Mesendoderm (in vitro differentiated cells): Measurements from ENCODE around the gene PDE6H. TPM values are rescaled to one million over a fixed set of nuclear protein-coding genes. Genes with fewer than 3 reads are reported as not detected.

Experiments
- DNase-seq: peaks from one replicate; pipeline ENCODE4 v3.0.0; 2013
- H2AK5ac ChIP-seq: 2 replicates; pipeline ENCODE4 v1.6.1; 2013; ENCODE audit warnings: low read length, inconsistent platforms
- H2BK120ac ChIP-seq: 2 replicates; pipeline ENCODE4 v1.6.1; 2013; ENCODE audit warnings: low read depth, mild to moderate bottlenecking, low read length, moderate library complexity, mixed read lengths
- H2BK15ac ChIP-seq: replicated peaks from 2 replicates; pipeline ENCODE4 v1.6.1; 2013; ENCODE audit warnings: low read depth, mild to moderate bottlenecking, moderate library complexity
- H2BK5ac ChIP-seq: 2 replicates; pipeline ENCODE4 v1.6.1; 2013; ENCODE audit warnings: low read length, inconsistent platforms
- H3K18ac ChIP-seq: 2 replicates; pipeline ENCODE4 v1.6.1; 2013; ENCODE audit warnings: mild to moderate bottlenecking, low read length, mixed read lengths
- H3K23ac ChIP-seq: one replicate; pipeline ENCODE4 v1.6.1; 2013; ENCODE audit warnings: low read length
- H3K27ac ChIP-seq: 2 replicates; pipeline ENCODE4 v1.5.1; 2013; ENCODE audit warnings: low read depth, mild to moderate bottlenecking, inconsistent platforms, low read length, moderate library complexity
- H3K27me3 ChIP-seq: 2 replicates; pipeline ENCODE4 v1.6.1; 2013; ENCODE audit warnings: low read length, control low read depth, mild to moderate bottlenecking, inconsistent platforms; ENCODE audit not compliant: insufficient read depth, poor library complexity
- H3K36me3 ChIP-seq: 2 replicates; pipeline ENCODE4 v1.6.1; 2013; ENCODE audit warnings: low read length, inconsistent platforms; ENCODE audit not compliant: control insufficient read depth, insufficient read depth
- H3K4ac ChIP-seq: one replicate; pipeline ENCODE4 v1.6.1; 2013; ENCODE audit warnings: low read depth, mild to moderate bottlenecking, low read length, moderate library complexity
- H3K4me1 ChIP-seq: 2 replicates; pipeline ENCODE4 v1.6.1; 2013; ENCODE audit warnings: low read depth, low read length, inconsistent platforms; ENCODE audit not compliant: control insufficient read depth
- H3K4me2 ChIP-seq: 2 replicates; pipeline ENCODE4 v1.6.1; 2013; ENCODE audit warnings: low read length
- H3K4me3 ChIP-seq: 2 replicates; pipeline ENCODE4 v1.5.1; 2013; ENCODE audit warnings: mild to moderate bottlenecking, low read length
- H3K56ac ChIP-seq: one replicate; pipeline ENCODE4 v1.6.1; 2013; ENCODE audit warnings: low read length
- H3K79me1 ChIP-seq: 2 replicates; pipeline ENCODE4 v1.6.1; 2013; ENCODE audit warnings: low read length, inconsistent platforms
- H3K79me2 ChIP-seq: 2 replicates; pipeline ENCODE4 v1.6.1; 2013; ENCODE audit warnings: mild to moderate bottlenecking, low read length; ENCODE audit not compliant: control insufficient read depth, insufficient read depth
- H3K9ac ChIP-seq: 2 replicates; pipeline ENCODE4 v1.6.1; 2013; ENCODE audit warnings: low read length, inconsistent platforms
- H4K5ac ChIP-seq: one replicate; pipeline ENCODE4 v1.6.1; 2013; ENCODE audit warnings: low read length
- H4K8ac ChIP-seq: one replicate; pipeline ENCODE4 v1.6.1; 2013; ENCODE audit warnings: low read depth, mild to moderate bottlenecking, control low read depth, low read length, moderate library complexity
- WGBS: extraction: QIAGEN DNeasy Blood & Tissue Kit; methylation state at CpG from one replicate; pipeline ENCODE4 v1.1.7; 2013; ENCODE audit warnings: low lambda C conversion rate, missing lambda C conversion rate; ENCODE audit not compliant: insufficient coverage; ENCODE audit errors: extremely low coverage; 5-methylcytosine and 5-hydroxymethylcytosine counted together
- polyA plus RNA-seq, 2 experiments: library from polyadenylated mRNA; stranded (reverse); fragments of 200-250 nt; gene quantifications; one replicate each; pipeline ENCODE4 v1.2.3, GENCODE V29; 2013

The PDE6H gene
- not detected for polyA plus RNA-seq (2013, experiment 1 of 2)
- not detected for polyA plus RNA-seq (2013, experiment 2 of 2)

GRCh38 chr12:14972816-14973215, at the start of gene PDE6H:
Gene PDE6H (plus strand): TSS chr12:14973042. CDS start chr12:14978013, 4,971 bp downstream.
- Histone ChIP-seq H3K27ac (no peak within 1 kb of the TSS), H2BK5ac (no peak within 1 kb of the TSS), H2BK15ac (no peak within 1 kb of the TSS), H3K79me2 (no peaks in the 10 kb centered on the region), H3K23ac (no peak within 1 kb of the TSS), H3K36me3 (no peaks in the 10 kb centered on the region), H4K8ac (no peak within 1 kb of the TSS), H3K56ac (no peak within 1 kb of the TSS), H2BK120ac (no peak within 1 kb of the TSS), H4K5ac (no peak within 1 kb of the TSS), H3K79me1 (no peaks in the 10 kb centered on the region), H2AK5ac (no peak within 1 kb of the TSS), H3K4me3 (no peak within 1 kb of the TSS), H3K9ac (no peak within 1 kb of the TSS), H3K18ac (no peak within 1 kb of the TSS), H3K4me2 (no peak within 1 kb of the TSS), H3K4me1 (no peaks in the 10 kb centered on the region), H3K4ac (no peak within 1 kb of the TSS), H3K27me3 (no peaks in the 10 kb centered on the region)
- no peak for DNase-seq
- no CpG with 5 or more reads among the region's 2 CpGs for WGBS

- H3K23ac ChIP-seq, result no peak overlapping the region
- H3K18ac ChIP-seq, result no peak overlapping the region
- H4K8ac ChIP-seq, result no peak overlapping the region
- no peak overlapping the region for H4K5ac ChIP-seq
- H3K79me1 ChIP-seq, result no peaks in the 10 kb centered on the region
- H3K4me1 ChIP-seq, result no peaks in the 10 kb centered on the region
- H3K27ac ChIP-seq, result no peak overlapping the region
- no peak overlapping the region for H2BK120ac ChIP-seq
- H3K4me2 ChIP-seq, result no peak overlapping the region
- no CpG with 5 or more reads among the region's 2 CpGs for WGBS
- H2AK5ac ChIP-seq, result no peak overlapping the region
- H2BK5ac ChIP-seq, result no peak overlapping the region
- H2BK15ac ChIP-seq, result no peak overlapping the region
- H3K4me3 ChIP-seq, result no peak overlapping the region
- H3K56ac ChIP-seq, result no peak overlapping the region
- DNase-seq, result no peak
- no peak overlapping the region for H3K9ac ChIP-seq
- no peaks in the 10 kb centered on the region for H3K36me3 ChIP-seq
- H3K79me2 ChIP-seq, result no peaks in the 10 kb centered on the region
- H3K27me3 ChIP-seq, result no peaks in the 10 kb centered on the region
- H3K4ac ChIP-seq, result no peak overlapping the region
Measured at GRCh38 chr12:14923944-14924343, 48.9 kb upstream of the PDE6H start.

GRCh38 chr12:14924541-14924940, 48.3 kb upstream of the PDE6H start:
- H3K23ac ChIP-seq, result no peak overlapping the region
- no peak overlapping the region for H3K18ac ChIP-seq
- no peak overlapping the region for H2AK5ac ChIP-seq
- H3K4ac ChIP-seq, result no peak overlapping the region
- no peak overlapping the region for H4K5ac ChIP-seq
- no peaks in the 10 kb centered on the region for H3K4me1 ChIP-seq
- no CpG with 5 or more reads among the region's 3 CpGs for WGBS
- H4K8ac ChIP-seq, result no peak overlapping the region
- no peak overlapping the region for H2BK120ac ChIP-seq
- no peak overlapping the region for H3K4me2 ChIP-seq
- H2BK5ac ChIP-seq, result no peak overlapping the region
- H2BK15ac ChIP-seq, result no peak overlapping the region
- no peaks in the 10 kb centered on the region for H3K27me3 ChIP-seq
- H3K56ac ChIP-seq, result no peak overlapping the region
- H3K79me2 ChIP-seq, result no peaks in the 10 kb centered on the region
- H3K27ac ChIP-seq, result no peak overlapping the region
- no peak for DNase-seq
- H3K36me3 ChIP-seq, result no peaks in the 10 kb centered on the region
- H3K9ac ChIP-seq, result no peak overlapping the region
- no peak overlapping the region for H3K4me3 ChIP-seq
- no peaks in the 10 kb centered on the region for H3K79me1 ChIP-seq

DNA sequence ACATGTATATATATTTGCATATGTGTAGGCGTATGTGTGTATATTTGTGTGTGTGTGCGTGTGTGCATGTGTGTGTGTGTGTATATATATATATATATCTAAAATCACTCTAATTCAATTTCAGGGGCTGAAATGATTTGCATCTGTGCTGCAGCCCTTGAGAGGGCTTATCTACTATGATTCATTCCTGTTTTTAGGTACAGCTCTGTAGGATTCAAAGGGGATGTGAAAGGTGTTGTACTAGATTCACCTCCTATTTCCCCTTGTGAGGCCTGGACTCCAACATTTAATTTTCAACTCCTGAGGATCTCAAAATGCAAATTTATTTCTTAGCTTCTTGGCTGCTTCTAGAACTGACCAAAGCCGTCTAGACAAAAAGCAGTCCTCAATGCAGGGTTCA, 45.6 kb upstream of the PDE6H start:
- Histone ChIP-seq H3K4me3 (no peak overlapping the region), H3K56ac (no peak overlapping the region), H2BK120ac (no peak overlapping the region), H2BK5ac (no peak overlapping the region), H3K18ac (no peak overlapping the region), H3K27me3 (no peaks in the 10 kb centered on the region), H3K4me2 (no peak overlapping the region), H3K79me1 (no peaks in the 10 kb centered on the region), H3K4me1 (no peaks in the 10 kb centered on the region), H2AK5ac (no peak overlapping the region), H3K27ac (no peak overlapping the region), H3K23ac (no peak overlapping the region), H3K36me3 (no peaks in the 10 kb centered on the region), H3K79me2 (no peaks in the 10 kb centered on the region), H4K8ac (no peak overlapping the region), H3K9ac (no peak overlapping the region), H3K4ac (no peak overlapping the region), H2BK15ac (no peak overlapping the region), H4K5ac (no peak overlapping the region)
- no CpG with 5 or more reads among the region's 3 CpGs for WGBS
- no peak for DNase-seq

DNA sequence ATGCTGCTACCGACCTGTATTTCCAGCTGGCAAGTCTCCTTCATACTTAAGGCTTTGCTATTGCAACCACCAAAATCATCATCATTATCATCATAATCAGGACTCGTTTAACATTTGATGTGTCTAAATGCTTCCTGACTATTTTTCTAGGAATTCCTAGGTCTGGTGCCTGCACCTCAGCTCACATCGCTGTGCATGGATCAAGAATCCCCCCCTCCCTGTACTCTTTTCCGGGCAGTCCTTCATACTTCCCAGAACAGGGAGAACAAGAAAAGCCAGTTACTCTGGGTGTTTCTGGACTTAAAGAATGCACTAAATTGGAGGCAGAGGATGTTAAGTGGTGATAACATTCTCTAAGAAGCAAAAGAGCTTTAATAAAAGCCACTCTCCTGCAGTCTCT, 43.9 kb upstream of the PDE6H start:
- no peak overlapping the region for H4K5ac ChIP-seq
- no peak overlapping the region for H3K27ac ChIP-seq
- WGBS, result no CpG with 5 or more reads among the region's 4 CpGs
- H4K8ac ChIP-seq, result no peak overlapping the region
- no peaks in the 10 kb centered on the region for H3K79me2 ChIP-seq
- H3K79me1 ChIP-seq, result no peaks in the 10 kb centered on the region
- peak; percentile 91 for DNase-seq
- no peak overlapping the region for H3K56ac ChIP-seq
- no peak overlapping the region for H3K4me3 ChIP-seq
- no peak overlapping the region for H2BK15ac ChIP-seq
- H3K4me2 ChIP-seq, result no peak overlapping the region
- H3K36me3 ChIP-seq, result no peaks in the 10 kb centered on the region
- no peak overlapping the region for H3K18ac ChIP-seq
- H3K4ac ChIP-seq, result no peak overlapping the region
- H3K23ac ChIP-seq, result no peak overlapping the region
- no peaks in the 10 kb centered on the region for H3K27me3 ChIP-seq
- H2BK5ac ChIP-seq, result no peak overlapping the region
- no peak overlapping the region for H2BK120ac ChIP-seq
- H2AK5ac ChIP-seq, result no peak overlapping the region
- H3K9ac ChIP-seq, result no peak overlapping the region
- no peaks in the 10 kb centered on the region for H3K4me1 ChIP-seq

DNA sequence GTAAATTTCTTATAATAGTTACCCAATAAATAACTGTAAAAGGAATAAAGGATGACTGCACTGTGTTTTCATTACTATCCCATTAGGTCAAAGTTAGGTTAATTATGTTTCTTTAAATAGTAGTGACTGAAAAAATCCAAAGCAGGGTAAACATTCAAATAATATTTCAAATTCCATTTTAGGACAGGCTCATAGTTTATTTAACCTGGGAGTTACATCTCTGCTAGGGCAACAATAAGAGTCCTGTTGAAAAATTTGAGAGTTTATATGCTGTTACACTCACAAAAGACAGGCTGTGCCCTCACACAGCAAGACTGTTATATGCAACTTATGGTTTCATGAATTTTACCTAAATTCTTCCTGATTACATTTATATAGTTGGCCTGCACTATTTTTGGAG, 42.5 kb upstream of the PDE6H start:
- H3K4me1 ChIP-seq, result no peaks in the 10 kb centered on the region
- no peak overlapping the region for H2BK15ac ChIP-seq
- no peak overlapping the region for H3K27ac ChIP-seq
- H4K5ac ChIP-seq, result no peak overlapping the region
- no peak overlapping the region for H3K4me2 ChIP-seq
- H3K4ac ChIP-seq, result no peak overlapping the region
- no peak overlapping the region for H3K56ac ChIP-seq
- H2AK5ac ChIP-seq, result no peak overlapping the region
- no peaks in the 10 kb centered on the region for H3K79me2 ChIP-seq
- no peaks in the 10 kb centered on the region for H3K36me3 ChIP-seq
- H2BK120ac ChIP-seq, result no peak overlapping the region
- no peak overlapping the region for H3K23ac ChIP-seq
- H2BK5ac ChIP-seq, result no peak overlapping the region
- no peak for DNase-seq
- H3K18ac ChIP-seq, result no peak overlapping the region
- no peaks in the 10 kb centered on the region for H3K79me1 ChIP-seq
- no peak overlapping the region for H3K4me3 ChIP-seq
- H3K27me3 ChIP-seq, result no peaks in the 10 kb centered on the region
- no peak overlapping the region for H3K9ac ChIP-seq
- H4K8ac ChIP-seq, result no peak overlapping the region
